Colon (tissue), 2 donors: Measurements from ENCODE around the gene TTC28.
"Not testable (repeated sequence)": the region's sequence is repeated elsewhere in the genome, so short reads cannot be mapped to it uniquely, and the experiment has no call there.

Experiments used
- FAIRE-seq: peaks from 2 replicates; lab custom pipeline; 2012; peaks lifted over from hg19 to GRCh38; lab: Jason Lieb, UNC
- donor health status: control.
- donor health status: control.

Gene TTC28

DNA sequence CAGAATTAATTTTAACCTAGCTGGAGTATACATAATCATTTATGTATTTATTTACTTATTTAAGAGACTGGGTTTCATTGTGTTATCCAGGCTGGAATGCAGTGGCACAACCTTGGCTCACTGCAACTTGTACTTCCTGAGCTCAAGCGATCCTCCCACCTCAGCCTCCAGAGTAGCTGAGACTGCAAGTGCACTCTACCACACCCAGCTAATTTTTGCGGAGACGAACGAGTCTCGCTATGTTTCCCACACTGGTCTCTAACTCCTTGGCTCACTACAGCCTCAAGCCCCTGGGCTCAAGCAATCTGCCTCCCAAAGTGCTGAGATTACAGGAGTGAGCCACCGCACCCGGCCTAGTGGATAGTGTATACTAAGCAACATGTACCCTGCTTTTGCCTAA is 1.5 kb downstream of the TTC28 start:
- FAIRE-seq: not testable (repeated sequence)

DNA sequence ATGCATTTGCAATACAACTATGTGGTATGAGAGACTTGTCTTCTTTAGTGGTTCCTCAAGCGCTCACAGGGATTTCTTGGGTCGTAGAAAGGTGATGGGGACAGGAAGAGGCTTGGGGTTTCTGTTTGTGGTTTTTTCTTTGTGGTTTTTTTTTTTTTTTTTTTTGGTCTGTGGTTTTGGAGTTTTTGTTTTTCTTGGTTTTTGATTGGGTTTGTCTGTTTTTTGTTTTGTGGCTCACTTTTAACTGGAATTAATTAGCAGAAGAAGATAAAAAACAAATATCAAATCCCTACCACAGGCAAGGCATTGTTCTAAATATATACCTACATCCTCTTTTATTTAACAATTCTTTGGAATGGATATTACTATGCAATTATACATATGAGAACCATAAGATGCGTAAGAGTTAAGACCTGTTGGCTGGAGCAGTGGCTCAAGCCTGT is 5.5 kb downstream of the TTC28 start:
- no peak for FAIRE-seq

DNA sequence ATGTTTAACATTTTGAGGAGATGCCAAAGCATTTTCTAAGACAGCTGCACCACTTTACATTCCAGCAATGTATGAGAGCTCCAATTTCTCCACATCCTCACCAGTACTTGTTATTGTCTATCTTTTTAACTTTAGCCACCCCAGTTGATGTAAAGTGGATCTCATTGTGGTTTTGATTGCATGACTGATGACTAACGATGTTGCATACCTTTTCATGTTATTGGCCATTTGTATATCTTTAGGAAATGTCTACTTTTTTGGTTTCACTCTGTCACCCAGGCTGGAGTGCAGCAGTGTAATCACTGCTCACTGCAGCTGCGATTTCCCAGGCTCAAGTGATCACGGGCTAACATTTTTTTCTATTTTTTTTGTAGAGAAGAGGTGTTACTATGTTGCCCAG is 8.9 kb downstream of the TTC28 start:
- no peak for FAIRE-seq

DNA sequence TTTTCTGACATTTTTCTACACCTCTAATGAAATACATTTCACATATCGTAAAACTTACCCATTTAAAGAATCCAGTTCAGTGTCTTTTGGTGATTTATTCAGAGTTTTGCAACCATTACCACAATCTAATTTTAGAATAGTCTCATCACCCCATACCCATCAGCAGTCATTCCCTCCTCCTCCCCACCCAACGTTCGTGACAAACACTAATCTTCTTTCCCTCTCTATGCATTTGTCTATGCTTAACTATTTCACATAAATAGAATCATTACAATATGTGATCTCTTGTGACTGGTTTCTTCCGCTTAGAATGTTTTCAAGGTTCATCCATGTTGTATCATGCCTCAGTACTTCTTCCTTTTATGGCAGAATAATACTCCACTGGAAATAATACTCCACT is 9.5 kb downstream of the TTC28 start:
- FAIRE-seq: no peak

DNA sequence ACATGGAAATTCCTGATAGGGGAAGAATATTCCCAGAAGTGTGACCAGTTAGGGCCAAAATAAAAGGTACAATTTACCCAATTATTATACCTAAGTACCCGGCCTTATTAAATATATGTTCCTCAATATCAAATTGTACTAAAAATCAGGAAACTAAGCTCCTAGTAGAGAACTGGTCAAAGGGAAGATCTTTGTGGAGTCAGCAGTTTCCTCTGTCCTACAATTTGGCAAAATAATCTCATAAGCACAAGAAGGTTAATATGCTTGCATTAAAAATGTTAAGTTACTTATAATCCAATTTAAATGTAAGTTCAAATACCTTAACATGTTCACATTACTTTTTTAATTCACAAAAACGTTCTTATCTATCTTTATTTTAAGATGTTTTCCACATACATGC is 10.3 kb downstream of the TTC28 start:
- peak; percentile 65 for FAIRE-seq

DNA sequence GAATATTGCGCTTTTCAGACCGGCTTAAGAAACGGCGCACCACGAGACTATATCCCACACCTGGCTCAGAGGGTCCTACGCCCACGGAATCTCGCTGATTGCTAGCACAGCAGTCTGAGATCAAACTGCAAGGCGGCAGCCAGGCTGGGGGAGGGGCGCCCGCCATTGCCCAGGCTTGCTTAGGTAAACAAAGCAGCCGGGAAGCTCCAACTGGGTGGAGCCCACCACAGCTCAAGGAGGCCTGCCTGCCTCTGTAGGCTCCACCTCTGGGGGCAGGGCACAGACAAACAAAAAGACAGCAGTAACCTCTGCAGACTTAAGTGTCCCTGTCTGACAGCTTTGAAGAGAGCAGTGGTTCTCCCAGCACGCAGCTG is 16.1 kb downstream of the TTC28 start:
- FAIRE-seq: not testable (repeated sequence)

DNA sequence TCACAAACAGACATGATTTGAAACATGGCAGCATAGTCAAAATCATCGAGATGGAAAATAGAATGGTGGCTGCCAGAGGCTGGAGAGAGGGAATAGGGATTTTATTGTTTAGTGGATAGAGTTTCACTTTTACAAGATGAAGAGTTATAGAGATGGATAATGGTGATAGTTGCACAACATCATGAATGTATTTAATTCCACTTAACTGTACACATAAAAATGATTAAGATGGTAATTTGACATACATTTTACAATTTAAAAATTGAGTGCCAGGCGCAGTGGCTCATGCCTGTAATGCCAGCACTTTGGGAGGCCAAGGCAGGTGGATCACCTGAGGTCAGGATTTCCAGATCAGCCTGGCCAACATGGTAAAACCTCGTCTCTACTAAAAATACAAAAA is 21.2 kb downstream of the TTC28 start:
- FAIRE-seq: no peak

DNA sequence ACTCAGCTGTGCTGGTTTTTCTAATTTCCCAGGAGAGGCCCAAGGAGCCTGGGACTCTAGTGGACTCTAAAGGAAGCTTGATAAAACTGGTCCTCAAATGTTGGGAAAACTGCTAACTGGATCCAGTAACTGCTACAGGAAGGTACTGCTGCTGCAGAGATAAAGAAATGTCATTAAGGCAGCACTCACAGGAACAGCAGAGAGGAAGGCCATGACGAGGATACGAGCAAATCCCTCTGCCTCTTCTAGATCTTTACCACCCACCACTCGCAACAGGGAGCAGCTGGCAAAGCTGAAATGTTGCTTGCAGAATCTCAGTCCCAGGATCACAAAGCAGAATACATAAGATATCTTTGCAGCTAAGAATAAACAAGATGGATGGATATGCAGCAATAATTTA is 23.5 kb downstream of the TTC28 start:
- no peak for FAIRE-seq

DNA sequence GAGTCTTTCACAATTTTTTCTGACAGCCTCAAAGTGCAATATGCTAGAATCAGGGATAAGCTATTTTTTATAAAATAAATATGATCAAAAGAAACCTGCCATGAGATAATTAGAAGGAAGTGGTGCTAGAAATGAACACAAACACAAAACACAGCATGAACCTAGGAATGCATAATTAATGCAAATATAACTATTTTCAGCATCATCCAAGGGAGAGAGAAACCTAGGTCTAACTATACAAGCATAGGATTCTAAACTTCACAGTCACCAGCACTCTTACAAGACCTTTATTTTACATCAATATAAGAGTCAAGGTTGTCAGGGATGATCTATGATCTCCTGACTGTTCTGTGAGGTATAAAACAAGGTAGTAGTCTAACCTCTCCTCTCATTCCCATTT is 29.2 kb downstream of the TTC28 start:
- FAIRE-seq: no peak

DNA sequence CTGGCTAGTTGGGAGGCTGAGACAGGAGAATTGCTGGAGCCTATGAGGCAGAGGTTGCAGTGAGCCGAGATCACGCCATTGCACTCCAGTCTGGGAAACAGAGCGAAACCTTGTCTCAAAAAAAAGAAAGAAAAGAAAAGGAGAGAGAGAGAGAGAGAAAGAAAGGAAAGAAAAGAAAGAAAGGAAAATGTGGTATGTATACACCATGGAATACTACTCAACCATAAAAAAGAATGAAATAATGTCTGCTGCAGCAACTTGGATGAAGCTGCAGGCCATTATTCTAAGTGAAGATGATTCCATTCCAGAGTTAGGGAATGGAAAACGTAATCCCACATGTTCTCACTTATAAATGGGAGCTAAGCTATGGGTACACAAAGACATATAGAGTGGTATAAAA is 30.8 kb downstream of the TTC28 start:
- no peak for FAIRE-seq

DNA sequence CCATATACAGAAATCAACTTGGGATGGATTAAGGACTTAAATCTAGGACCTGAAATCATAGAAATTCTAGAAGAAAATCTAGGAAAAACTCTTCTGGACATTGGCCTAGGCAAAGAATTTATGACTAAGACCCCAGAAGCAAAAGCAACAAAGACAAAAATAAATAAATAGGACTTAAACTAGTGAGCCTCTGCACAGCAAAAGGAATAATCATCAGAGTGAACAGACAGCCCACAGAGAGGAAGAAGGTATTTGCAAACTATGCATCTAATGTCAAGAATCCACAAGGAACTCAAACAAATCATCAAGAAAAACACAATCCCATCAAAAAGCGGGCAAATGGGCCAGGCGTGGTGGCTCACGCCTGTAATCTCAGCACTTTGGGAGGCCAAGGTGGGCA is 32.4 kb downstream of the TTC28 start:
- no peak for FAIRE-seq

DNA sequence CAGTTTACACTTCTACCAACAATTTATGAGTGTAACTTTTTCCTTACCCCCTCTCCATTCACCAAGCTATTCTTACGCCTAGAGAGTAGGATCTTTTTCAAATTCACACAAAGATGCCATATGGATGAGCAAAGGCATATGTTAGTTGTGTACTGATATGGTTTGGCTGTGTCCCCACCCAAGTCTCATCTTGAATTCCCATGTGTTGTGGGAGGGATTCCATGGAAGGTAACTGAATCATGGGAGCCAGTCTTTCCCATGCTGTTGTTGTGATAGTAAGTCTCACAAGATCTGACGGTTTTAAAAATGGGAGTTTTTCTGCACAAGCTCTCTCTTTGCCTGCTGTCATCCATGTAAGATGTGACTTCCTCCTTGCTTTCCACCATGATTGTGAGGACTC is 40.3 kb downstream of the TTC28 start:
- FAIRE-seq: no peak

DNA sequence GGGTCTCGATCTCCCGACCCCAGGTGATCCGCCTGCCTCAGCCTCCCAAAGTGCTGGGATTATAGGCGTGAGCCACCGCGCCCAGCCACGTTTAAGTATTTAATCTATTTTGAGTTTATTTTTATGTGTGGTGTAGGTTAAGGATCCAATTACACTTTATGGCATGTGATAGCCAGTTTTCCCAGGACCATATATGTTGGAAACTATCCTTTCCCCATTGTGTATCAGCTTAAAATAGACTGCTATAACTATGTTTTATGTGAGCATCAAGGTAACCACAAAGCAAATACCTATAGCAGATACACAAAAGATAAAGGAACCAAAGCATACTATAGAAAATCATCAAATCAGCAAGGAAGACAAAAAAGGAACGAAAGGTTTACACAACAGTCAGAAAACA is 42.4 kb downstream of the TTC28 start:
- FAIRE-seq: no peak

DNA sequence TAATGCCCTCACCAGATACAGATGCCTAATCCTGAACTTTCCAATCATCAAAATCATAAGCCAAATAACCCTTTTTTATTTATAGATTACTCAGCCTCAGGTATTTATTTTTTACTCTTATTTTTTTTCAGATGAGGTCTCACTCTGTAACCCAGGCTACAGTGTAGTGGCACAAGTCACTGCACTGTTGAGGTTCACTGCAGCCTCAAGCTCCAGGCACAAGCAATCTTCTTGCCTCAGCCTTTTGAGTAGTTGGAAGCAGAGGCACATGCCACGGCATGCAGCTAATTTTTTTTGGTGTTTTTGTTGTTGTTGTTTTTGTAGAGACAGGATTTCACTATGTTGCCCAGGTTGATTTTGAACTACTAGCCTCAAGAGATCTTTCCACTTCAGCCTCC is 49.5 kb downstream of the TTC28 start:
- FAIRE-seq: no peak

DNA sequence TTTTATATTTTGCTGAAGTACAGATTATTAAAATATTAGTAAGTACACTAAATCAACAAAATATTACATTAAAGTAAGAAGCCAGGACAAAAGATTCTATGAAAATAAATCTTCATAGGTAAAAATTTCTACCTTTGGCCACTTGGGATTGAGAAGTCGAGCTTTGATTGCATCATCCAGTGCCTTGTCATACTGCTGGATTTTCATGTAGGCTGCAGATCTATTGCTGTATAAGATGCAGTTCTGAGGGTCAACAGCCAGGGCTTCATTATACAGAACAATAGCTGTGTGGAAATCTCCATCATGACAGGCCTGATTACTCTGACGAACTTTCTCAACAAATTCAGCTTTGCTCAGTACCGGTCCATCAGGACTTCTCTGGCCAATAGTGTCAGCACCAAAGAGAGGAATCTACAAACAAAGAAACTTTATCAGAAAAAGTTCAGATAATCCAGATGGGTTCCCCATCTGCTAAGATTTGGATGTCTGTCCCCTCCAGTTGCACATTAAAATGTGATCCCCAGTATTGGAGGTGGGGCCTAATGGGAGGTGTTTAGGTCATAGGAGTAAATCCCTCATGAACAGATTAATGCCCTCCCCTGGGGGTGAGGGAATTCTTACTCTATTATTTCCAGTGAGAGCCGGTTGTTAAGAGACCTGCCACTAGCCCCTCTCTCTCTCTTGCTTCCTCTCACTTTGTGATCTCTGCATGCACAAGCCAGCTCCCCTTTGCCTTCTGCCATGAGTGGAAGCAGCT is 50.0 kb downstream of the TTC28 start:
- FAIRE-seq: no peak

DNA sequence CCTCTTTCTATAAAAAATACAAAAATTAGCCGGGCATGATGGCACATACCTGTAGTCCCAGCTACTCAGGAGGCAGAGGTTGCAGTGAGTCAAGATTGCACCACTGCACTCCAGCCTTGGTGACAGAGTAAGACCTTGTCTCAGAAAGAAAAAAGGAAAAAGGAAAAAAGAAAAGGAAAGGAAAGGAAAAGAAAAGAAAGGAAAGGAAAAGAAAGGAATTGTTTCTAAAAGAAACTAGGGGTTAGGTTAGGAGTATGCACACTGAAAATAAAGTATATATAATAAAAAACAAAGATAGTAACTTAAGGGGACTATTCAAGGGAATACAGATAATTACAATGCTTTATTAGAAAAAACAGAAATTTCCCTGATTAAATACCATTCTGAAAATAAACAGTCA is 50.9 kb downstream of the TTC28 start:
- FAIRE-seq: no peak

DNA sequence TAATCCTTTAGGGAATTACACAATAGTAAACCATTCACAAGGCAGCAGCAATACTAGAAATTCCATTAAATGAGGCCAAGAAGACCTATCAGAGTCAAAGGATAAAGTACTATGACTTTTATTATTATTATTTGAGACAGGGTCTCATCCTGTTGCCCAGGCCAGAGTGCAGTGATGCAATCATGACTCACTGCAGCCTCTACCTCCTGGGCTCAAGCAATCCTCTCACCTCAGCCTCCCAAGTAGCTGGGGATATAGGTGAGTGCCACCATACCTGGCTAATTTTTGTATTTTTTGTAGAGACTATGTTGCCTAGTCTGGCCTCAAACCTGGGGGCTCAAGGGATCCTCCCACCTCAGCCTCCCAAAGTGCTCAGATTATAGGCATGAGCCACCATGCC is 51.8 kb downstream of the TTC28 start:
- no peak for FAIRE-seq

DNA sequence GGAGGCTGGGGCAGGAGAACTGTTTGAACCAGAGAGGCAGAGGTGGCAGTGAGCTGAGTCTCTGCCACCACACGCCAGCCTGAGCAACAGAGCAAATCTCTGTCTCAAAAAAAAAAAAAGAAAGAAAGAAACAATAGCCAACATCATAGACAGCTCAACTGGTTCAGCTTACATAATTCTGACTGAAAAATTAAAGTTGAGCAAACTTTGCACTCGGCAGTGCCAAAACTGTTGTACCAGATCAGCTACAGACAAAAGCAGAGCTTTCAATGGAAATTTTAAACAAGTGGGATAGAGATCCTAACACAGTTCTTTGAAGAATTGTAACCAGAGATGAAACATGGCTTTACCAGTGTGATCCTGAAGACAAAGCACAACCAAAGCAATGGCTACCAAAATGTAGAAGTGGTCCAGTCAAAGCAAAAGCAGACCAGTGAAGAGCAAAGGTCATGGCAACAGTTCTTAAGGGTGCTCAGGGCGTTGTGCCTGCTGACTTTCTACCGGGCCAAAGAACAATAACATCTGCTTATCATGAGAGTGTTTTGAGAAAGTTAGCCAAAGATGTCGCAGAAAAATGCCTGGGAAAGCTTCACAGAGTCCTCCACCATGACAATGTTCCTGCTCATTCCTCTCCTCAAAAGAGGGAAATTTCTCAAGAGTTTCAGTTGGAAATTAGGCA is 59.3 kb downstream of the TTC28 start:
- no peak for FAIRE-seq

DNA sequence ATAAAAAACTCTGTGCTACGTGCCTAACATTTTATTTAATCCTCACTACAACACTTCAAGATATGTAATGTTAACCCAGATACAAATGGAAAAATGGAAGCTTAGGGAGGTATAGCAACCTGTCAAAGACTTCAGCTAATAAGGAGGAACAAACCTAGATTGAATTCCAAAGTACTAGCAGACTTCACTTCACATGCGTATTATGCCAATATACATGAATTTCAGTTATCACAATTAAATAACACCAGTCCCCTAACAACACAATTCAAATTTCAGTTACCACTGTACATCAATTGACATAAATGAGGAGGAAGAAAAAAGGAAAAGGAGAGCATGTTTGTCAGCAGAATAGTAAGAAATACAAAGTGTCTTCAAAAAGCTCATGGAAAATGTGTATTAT is 60.4 kb downstream of the TTC28 start:
- no peak for FAIRE-seq

DNA sequence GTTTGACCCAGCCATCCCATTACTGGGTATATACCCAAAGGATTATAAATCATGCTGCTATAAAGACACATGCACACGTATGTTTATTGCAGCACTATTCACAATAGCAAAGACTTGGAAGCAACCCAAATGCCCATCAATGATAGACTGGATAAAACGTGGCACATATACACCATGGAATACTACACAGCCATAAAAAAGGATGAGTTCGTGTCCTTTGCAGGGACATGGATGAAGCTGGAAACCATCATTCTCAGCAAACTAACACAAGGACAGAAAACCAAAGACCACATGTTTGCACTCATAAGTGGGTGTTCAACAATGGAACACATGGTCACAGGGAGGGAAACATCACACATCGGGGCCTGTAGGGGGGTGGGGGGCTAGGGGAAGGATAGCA is 64.2 kb downstream of the TTC28 start:
- FAIRE-seq: not testable (repeated sequence)

DNA sequence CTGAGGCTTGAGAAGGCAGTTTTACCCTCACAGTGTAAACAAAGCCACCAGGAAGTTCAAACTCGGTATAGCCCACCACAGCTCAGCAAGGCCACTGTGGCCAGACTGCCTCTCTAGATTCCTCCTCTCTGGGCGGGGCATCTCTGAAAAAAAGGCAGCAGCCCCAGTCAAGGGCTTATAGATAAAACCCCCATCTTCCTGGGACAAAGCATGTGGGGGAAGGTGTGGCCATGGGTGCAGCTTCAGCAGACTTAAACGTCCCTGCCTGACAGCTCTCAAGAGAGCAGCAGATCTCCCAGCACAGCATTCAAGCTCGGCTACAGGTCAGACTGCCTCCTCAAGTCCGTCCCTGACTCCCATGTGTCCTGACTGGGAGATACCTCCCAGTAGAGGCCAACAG is 69.7 kb downstream of the TTC28 start:
- no peak for FAIRE-seq

DNA sequence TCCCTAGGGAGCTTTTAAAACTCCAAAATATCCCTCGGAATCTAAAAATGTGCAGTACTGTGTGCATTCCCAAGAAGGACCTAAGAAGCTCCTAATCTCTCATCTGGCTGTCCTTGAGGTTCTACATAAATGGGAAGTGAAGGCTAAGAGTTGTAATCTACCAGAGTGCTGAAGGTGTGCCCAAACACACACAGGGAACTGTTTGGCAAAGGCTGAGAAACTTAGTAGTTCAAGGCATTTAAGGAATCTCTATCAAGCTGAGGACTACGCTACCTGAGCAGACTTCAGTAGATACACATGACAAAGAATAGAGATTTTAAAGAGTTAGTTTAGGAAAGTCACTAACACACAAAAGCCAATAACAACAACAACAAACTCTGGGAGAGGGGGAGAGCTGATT is 71.1 kb downstream of the TTC28 start:
- FAIRE-seq: no peak

DNA sequence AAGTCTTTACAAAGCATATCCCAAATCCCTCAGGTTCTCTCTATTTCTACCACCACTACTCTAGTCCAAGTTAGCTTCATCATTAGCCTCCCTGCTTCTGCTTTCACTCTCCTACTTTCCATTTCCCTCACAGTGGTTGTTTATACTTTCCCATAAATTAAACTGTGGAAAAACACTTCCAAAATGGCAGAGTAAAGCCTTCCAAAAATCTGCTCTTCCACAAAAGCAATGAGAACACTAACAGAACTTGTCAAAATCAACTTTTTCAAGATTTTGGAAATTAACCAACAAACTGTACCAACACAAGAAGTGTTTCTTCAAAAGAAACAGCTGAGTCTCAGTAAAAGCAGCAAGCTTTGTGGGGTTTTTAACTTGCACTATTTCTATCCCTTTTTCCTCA is 71.8 kb downstream of the TTC28 start:
- FAIRE-seq: no peak
